HG02759 (cell line): ENCODE measurements around the gene RHPN2.
"Not testable (repeated sequence)": the region's sequence is repeated elsewhere in the genome, so short reads cannot be mapped to it uniquely, and the experiment has no call there.

Source experiments
- ATAC-seq: cut with Tn5 transposase; IDR thresholded peaks from one replicate; pipeline ENCODE4 v1.9.1; 2021; ENCODE audit warnings: mild to moderate bottlenecking, moderate library complexity; ENCODE audit not compliant: unreplicated experiment

Gene RHPN2

DNA sequence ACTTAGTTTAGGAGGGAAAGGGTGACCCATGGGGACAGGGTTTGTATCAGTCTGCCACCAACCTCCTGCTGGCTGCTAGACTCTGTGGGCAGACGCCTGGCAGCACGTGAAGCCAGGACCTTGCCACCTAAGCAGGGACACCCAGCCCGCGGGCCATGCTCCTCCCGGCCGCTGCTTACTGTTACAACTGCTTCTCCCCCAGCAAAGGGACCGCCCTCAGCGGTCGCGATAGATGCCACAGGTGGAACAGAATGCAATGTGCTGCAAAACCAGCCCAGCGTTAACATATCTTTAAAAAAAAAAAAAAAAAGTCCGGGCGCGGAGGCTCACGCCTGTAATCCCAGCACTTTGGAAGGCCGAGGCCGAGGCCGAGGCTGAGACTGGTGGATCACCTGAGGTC, 1.9 kb upstream of the RHPN2 start:
- ATAC-seq = no peak

DNA sequence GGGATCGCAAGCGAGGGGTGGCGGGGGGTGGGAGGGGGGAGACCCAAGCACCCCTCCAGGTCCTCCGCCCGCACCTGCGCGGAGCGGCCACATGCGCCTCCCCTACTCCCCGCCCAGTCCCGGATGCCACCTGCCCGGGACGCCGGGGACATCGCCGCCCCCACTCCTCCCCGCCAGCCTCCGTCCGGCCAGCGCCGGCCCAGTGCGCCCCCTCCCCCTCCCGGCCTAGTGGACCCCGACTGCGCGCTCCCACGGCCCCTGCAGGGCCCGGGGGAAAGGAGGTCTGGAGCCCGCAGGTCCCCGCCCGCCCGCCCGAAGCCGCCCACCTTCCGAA, 263 bp downstream of the RHPN2 start:
- peak; percentile 66 for ATAC-seq

DNA sequence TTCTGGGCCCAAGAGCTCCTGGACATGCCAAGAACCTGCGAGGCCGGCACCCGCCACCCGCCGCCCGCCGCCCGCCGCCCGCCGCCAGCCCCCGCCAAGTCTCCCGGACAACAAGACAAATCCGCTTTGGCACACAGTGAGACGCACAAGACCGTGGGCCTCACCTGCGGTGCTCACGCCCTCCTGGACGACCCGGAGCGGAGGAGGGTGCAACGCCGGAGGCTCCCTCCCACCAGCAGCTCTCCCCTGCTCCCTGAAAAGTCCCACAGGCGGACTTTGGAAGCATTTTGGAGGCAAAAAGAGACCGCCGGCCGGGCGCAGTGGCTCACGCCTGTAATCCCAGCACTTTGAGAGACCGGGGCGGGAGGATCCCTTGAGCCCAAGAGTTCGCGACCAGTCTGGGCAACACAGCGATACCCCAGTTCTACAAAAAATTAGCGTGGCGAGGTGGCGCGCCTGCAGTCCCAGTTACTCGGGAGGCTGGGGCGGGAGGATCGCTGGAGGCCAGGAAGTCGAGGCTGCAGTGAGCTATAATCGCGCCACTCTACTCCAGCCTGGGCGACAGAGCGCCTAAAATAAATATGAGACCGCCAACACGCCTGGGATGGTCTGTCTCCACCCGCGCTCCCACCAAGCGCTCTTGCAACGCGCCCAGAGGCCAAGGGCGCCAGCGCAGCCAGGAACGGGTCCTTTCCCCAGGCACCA, 783 bp downstream of the RHPN2 start:
- ATAC-seq = no peak

DNA sequence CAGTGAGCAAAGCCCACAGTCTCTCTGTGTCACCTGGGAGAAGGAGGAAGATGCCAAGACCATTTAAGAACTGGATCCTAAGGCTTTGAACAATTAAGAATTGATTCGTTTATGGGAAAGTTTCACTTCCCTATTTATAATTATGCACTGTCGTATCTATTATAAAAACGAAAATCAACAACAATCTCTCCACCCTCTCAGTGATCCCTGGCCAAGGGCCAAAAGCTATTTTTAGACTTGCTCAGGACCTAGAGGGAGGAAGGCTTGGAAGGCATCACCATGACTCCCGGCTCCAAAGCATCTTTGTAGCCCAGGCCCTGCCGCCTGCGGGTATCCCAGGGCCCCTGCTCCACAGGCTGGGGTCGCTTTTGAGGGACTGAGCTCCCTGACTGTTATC, 1.3 kb downstream of the RHPN2 start:
- ATAC-seq = no peak

DNA sequence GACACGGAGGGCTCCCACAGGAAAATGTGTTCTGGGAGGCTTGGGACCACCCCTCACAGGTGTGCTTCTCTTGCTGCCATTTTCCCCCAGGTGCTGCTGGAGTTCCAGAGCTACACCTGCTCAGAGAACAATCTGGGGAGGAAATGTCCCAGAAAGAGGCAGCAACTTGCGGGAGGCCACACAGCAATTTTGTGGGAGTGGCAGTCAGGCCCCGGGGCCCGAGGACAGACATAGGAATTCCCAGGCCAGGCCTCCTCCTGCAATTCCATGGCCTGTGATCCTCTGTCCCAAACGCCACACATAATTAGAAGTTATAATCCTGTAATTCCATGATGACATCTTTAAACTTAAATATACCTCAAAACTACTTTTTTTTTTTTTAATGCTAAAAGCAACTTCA, 1.8 kb downstream of the RHPN2 start:
- ATAC-seq = no peak

DNA sequence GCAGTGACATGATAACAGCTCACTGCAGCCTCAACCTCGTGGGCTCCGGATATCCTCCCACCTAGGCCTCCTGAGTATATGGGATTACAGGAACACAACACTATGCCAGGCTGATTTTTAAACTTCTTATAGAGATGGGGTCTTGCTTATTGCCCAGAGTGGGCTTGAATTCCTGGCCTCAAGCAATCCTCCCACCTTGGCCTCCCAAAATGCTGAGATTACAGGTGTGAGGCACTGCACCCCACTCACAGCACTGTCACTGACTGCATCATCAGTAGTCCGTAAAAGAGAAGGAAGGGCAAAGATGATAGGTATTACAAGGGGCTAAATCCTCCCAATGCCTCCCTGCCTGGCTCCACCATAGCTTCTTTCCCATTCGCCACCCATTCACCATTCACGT, 4.1 kb downstream of the RHPN2 start:
- no peak for ATAC-seq

DNA sequence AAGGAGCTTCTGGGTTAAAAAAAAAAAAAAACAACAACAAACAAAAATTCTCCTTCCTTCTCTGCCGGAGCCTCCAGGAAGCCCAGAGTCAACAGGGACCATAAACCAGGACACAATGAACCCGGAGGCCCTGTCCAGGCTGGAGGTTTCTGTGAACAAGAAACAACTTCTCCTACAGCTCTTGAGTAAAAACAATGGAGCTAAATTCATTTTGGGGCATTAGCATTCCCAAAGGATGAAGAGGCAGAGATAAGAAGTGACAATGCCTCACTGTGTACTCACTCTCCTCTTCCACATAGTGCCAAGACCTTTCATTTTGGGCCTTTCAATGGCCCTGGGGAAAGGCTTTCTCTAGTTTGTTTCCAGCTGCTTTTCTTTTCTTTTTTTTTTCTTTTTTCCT, 9.0 kb downstream of the RHPN2 start:
- ATAC-seq = no peak

DNA sequence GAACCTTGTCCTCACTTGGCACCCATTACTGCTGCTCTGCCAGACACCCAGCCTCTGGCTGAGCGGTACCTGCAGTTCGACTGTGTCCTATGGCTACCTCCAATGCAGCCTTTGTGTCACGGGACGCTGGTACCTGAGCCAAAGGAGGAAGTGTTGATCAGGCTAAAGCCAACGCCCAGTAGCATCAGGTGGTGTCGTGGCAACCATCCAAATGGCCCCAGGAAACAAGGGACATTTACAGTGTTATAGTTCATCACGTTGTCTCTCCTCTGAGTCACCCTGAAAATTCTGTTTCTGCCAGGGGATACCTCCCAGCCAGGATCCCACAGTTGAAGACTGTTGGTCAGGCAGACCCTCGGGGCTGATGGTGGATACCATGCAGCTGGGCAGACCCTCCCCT, 10.1 kb downstream of the RHPN2 start:
- ATAC-seq = no peak

DNA sequence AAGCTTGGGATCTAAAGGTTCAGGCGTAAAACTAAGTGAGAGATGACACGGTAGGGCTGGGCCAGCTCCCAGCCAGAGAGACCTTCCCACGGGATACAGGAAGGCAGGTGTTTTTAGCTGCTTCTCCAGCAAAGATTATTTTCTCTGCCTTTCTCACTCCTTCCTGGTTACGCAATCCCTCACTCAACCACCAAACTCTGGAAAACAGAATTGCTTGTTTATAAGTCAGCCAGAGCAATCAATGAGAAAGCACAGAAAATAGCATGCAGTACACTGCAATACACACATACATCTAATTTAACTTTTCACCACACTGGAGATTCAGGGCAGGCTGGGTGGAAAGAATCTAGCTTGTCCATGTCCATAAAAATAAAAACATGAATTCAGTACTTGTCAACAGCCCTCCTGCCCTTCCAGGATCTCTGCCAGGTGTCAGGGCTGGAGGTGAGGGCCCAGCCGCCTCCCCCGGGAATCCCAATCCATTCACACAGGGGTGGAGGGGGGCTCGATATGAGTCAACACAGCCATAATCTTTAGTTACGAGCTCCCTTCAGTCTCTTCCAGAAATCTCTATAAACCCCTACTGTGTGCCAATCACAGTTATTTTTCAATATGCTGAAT, 12.2 kb downstream of the RHPN2 start:
- ATAC-seq = no peak

DNA sequence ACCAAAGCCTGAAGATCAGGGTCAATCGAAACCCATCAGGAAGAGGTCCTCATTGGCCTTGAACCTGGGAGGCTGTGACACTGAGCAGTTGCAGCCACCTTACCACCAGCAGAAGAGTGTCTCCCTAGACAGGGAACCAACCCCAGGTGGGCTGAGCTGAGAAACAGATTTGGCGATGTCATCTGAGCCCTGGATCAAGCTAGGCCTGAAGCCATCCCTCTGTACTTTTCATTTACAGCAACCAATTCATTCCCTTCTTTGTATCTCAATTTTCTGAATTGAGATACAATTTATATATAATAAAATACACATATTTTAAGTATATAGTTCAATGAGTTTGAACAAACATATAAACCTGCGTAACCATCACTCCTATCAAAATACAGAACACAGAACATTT, 14.6 kb downstream of the RHPN2 start:
- ATAC-seq = no peak

DNA sequence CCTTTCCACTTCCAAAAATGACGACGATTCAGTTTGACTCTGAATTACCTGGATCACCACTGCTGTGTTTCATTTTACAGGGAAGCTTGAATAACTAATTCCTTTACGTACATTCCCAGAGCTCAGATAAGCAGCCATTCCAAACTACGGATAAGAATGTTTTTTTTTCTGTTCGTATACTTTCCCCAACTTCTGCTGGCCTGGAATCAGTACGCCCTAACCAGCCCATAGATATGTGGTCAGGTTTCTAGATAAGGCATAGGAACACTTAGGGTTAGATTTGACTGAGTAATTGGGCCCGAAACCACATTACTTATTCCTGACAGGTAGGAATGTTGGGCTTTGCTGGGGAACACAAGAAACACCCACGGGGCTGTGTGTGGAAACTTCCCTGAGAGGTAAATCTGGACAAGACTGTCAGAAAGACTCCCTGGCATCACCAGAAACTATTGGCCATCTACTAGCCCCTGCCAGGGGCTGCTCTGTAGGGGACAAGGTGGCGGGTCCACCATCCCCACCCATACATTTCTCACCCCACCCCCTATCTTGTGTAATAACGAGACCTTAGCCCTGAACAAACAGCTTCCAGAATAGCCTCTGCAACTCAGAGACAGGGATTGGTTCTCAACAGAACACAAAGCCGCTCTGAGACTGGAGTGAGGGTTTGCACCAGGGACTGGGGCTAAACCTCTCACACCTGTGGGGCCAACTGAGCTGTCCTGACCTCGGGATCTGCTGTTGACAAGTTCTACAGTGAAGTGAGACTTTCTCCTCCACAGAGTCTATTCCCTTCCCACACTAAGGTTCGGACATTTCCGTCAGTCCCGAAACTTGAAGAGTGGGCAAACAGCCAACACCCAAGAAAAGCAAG, 15.6 kb downstream of the RHPN2 start:
- no peak for ATAC-seq

DNA sequence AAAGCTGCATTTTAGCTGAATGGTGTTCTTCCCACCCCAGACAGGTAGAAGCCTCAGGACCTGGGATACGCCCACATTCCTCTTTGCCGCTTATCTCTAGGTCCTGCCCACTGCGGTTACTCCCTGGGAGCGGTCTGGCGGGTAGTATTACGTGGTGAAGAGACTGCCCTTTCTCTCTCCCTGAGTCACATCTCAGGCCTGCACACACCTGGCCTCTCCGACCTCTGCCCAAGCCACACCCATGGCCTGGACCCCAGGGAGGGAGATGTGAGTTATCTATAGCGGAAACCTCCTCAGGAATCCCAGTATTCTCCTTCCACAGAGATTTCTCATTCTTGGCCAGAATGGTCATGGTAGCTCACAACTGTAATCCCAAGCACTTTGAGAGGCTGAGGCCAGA, 17.3 kb downstream of the RHPN2 start:
- no peak for ATAC-seq

DNA sequence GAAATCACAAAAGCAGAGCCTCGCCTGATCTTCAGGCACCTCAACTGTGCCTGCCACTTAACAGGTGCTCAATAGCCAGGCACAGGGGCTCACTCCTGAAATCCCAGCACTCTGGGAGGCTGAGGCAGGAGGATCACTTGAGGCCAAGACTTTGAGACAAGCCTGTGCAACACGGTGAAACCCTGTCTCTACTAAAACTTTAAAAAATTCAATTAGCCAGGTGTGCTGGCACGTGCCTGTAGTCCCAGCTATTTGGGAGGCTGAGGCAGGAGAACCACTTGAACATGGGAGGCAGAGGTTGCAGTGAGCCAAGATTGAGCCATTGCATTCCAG, 22.9 kb downstream of the RHPN2 start:
- not testable (repeated sequence) for ATAC-seq

DNA sequence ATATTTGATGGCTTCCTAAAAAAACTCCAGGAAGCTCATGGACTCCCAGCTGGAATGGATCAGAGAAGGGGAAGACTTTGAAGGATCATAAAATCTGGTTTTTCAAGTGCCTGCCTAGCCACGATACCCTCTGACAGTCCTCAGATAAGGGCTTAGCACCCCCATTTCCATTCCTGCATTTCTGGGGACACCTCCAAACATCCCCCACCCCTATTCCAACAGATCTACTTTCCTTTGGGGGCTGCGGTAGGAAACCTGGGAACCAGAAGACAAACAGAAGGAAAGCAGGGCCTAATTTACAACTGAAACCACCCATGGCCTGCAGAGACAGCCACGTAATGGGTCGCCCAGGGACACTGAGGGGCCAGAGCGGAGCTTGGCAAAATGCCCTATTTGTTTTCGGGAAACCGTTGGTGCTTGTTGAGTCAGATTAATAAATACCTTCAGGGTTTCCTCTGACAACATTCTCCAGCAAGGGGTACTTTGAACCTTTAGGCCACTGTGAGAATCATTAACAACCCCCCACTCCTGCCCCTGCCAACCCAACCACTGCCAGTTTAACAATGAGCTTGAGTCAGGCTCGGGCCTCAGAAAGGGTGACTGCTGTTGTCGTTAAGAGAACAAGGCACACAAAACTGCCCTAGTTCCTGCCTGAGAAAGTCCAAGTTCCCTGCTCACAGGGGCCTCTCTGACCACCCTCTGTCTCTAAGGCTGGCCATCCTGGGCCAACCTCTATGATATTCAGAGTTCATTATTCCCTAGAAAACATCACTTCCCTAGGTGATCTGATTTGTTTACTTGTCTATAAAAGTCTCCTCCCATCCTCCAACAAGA, 23.5 kb downstream of the RHPN2 start:
- no peak for ATAC-seq

DNA sequence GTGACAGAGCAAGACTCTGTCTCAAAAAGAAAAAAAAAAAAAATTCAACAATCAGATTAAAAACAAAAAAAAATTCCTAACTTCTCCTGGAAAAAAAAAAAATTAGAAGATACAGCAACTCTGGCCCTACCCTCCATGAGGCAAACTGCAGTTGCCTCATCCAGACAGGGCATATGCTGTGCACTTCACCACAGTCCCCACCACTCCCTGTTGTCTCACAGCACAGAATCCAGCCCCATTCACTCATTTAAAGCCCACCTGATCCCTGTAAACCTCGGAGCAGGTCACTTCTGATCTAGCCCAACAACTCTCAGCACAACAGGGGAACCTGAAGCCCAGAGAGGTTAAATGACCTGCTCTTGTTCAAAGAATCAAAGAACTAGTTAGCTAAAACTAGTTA, 24.9 kb downstream of the RHPN2 start:
- no peak for ATAC-seq

DNA sequence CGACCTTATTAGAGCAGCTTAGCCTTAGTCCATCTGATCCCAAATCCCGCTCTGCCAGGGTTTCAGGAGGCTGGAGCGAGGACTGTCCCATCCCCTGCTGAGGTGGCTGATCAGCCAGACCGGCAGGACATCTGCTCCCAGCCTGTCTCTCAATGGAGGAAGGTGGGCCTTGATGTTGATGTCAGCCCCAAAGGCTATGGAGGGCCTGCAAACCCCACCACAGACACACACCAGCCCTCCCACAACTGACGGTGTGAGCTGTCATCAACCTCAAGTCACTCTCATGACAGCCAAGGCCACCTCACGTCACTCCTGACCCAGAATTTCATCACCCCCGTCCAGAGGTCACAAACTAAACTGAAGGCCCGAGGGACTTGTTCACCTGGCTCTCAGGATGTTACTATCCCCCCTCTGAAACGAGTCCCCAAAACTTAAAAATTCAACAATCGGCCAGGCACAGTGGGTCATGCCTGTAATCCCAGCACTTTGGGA, 25.5 kb downstream of the RHPN2 start:
- no peak for ATAC-seq

DNA sequence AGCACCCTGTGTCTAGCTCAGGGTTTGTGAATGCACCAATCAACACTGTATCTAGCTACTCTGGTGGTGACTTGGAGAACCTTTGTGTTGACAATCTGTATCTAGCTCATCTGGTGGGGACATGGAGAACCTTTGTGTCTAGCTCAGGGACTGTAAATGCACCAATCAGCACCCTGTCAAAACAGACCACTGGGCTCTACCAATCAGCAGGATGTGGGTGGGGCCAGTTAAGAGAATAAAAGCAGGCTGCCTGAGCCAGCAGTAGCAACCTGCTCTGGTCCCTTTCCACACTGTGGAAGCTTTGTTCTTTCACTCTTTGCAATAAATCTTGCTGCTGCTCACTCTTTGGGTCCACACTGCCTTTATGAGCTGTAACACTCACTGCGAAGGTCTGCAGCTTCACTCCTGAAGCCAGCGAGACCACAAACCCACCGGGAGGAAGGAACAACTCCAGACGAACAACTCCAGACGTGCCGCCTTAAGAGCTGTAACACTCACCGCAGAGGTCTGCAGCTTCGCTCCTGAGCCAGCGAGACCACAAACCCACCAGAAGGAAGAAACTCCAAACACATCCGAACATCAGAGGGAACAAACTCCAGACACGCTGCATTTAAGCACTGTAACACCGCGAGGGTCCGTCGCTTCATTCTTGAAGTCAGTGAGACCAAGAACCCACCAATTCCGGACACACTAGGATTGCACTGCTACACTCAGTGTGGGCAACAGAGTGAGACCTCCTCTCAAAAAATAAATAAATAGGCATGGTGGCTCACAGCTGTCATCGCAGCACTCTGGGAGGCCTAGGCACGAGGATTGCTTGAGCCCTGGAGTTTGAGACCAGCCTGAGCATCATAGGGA, 27.3 kb downstream of the RHPN2 start:
- ATAC-seq = not testable (repeated sequence)

DNA sequence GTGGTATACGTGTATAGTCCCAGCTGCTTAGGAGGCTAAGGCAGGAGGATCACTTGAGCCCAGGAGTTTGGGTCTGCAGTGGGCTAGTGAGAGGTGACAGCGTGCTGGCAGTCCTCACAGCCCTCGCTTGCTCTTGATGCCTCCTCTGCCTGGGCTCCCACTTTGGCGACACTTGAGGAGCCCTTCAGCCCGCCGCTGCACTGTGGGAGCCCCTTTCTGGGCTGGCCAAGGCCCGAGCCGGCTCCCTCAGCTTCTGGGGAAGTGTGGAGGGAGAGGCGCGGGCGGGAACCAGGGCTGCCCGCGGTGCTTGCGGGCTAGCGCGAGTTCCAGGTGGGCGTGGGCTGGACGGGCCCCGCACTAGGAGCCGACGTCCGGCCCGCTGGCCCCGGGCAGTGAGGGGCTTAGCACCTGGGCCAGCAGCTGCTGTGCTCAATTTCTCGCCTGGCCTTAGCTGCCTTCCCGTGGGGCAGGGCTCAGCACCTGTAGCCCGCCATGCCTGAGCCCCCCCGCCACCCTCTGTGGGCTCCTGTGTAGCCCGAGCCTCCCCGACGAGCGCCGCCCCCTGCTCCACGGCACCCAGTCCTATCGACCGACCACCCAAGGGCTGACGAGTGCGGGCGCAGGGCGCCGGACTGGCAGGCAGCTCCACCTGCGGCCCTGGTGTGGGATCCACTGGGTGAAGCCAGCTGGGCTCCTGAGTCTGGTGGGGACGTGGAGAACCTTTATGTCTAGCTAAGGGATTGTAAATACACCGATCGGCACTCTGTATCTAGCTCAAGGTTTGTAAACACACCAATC, 28.1 kb downstream of the RHPN2 start:
- ATAC-seq = not testable (repeated sequence)

DNA sequence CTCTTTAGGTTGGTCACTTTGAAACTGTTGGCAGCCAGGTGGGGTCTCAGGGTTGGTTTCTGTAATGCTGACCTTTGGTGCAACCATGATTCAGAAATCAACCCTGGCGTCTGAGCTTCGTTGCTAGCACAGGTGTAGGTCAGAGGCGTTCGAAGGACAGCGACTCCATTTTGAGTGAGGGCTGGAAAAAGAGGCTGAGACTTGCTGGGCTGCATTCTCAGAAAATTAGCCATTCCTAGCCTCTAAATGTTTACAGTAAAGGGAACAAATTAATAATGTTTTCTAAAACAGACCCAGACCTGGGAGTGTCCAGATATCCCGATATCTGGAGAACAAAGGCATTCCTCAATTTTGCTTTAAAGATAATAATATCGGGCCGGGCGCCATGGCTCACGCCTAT, 29.2 kb downstream of the RHPN2 start:
- ATAC-seq = no peak
